HG03354 (cell line): ENCODE data around the gene C1QTNF3.

Source experiments
- ATAC-seq: cut with Tn5 transposase; IDR thresholded peaks from one replicate; pipeline ENCODE4 v1.9.1; 2021; ENCODE audit warnings: mild to moderate bottlenecking; ENCODE audit not compliant: unreplicated experiment, poor library complexity, severe bottlenecking

C1QTNF3 gene

GRCh38 chr5:34005681-34006080 lies 37.3 kb downstream of the C1QTNF3 start:
- ATAC-seq: no peak

- no peak for ATAC-seq
Observed at GRCh38 chr5:34005211-34005610, 37.8 kb downstream of the C1QTNF3 start.

- ATAC-seq: no peak
Observed at GRCh38 chr5:34003941-34004340, 39.1 kb downstream of the C1QTNF3 start.

GRCh38 chr5:34002629-34003328 lies 40.2 kb downstream of the C1QTNF3 start:
- ATAC-seq: no peak

- no peak for ATAC-seq
Observed at GRCh38 chr5:34001241-34001841, 41.7 kb downstream of the C1QTNF3 start.

GRCh38 chr5:33999978-34000377 lies 43.0 kb downstream of the C1QTNF3 start:
- ATAC-seq: no peak

- ATAC-seq: peak; percentile 82
Observed at GRCh38 chr5:33997331-33997983, 45.6 kb downstream of the C1QTNF3 start.

GRCh38 chr5:33995865-33996264 lies 47.1 kb downstream of the C1QTNF3 start:
- no peak for ATAC-seq

- ATAC-seq: no peak
Observed at GRCh38 chr5:33994845-33995244, 48.2 kb downstream of the C1QTNF3 start.

- ATAC-seq: no peak
Observed at GRCh38 chr5:33992864-33993263, 50.1 kb downstream of the C1QTNF3 start.

- no peak for ATAC-seq
Observed at GRCh38 chr5:33985447-33985846, 57.6 kb downstream of the C1QTNF3 start.

GRCh38 chr5:33984671-33985124 lies 58.3 kb downstream of the C1QTNF3 start, which contains the start of gene SLC45A2:
Gene SLC45A2, minus strand, starts transcription at chr5:33984693. Its CDS starts 110 bp downstream, at chr5:33984583.
- ATAC-seq: no peak

GRCh38 chr5:33984178-33984577 lies 58.8 kb downstream of the C1QTNF3 start:
- ATAC-seq: no peak

- no peak for ATAC-seq
Observed at GRCh38 chr5:33981408-33982162, 61.4 kb downstream of the C1QTNF3 start.

GRCh38 chr5:33980030-33980429 lies 63.0 kb downstream of the C1QTNF3 start:
- ATAC-seq: no peak

GRCh38 chr5:33978306-33978705 lies 64.7 kb downstream of the C1QTNF3 start:
- no peak for ATAC-seq

- no peak for ATAC-seq
Observed at GRCh38 chr5:33976307-33976706, 66.7 kb downstream of the C1QTNF3 start.

GRCh38 chr5:33975852-33976251 lies 67.2 kb downstream of the C1QTNF3 start:
- no peak for ATAC-seq

GRCh38 chr5:33973271-33973670 lies 69.7 kb downstream of the C1QTNF3 start:
- ATAC-seq: no peak
